Osteocyte (in vitro differentiated cells): ENCODE results near the gene MAP3K15. TPM values are rescaled to one million over a fixed set of nuclear protein-coding genes. Genes with fewer than 3 reads are reported as not detected.

Experiments
- DNase-seq: peaks from one replicate; pipeline ENCODE4 v3.0.0; 2021; ENCODE audit warnings: mixed read lengths; ENCODE audit not compliant: unreplicated experiment; ENCODE audit errors: extremely low spot score
- H3K27ac Mint-ChIP-seq: one replicate; pipeline ENCODE4 v1.8.0; 2021; ENCODE audit warnings: mild to moderate bottlenecking, mixed read lengths; ENCODE audit not compliant: unreplicated experiment
- H3K27me3 Mint-ChIP-seq: one replicate; pipeline ENCODE4 v1.8.0; 2021; ENCODE audit warnings: mixed read lengths; ENCODE audit not compliant: unreplicated experiment
- H3K36me3 Mint-ChIP-seq: one replicate; pipeline ENCODE4 v1.8.0; 2021; ENCODE audit warnings: mixed read lengths; ENCODE audit not compliant: unreplicated experiment
- H3K4me1 Mint-ChIP-seq: one replicate; pipeline ENCODE4 v1.8.0; 2021; ENCODE audit warnings: mixed read lengths; ENCODE audit not compliant: unreplicated experiment
- H3K4me3 Mint-ChIP-seq: one replicate; pipeline ENCODE4 v1.8.0; 2021; ENCODE audit warnings: mild to moderate bottlenecking, moderate library complexity, mixed read lengths; ENCODE audit not compliant: unreplicated experiment
- H3K9me3 Mint-ChIP-seq: one replicate; pipeline ENCODE4 v1.8.0; 2021; ENCODE audit warnings: mixed read lengths; ENCODE audit not compliant: unreplicated experiment
- CTCF ChIP-seq: fragments of 200-600 bp; sonication (generic); IDR thresholded peaks from 2 replicates; pipeline ENCODE4 v1.5.0; 2021; ENCODE audit warnings: antibody characterized with exemption, mild to moderate bottlenecking, moderate library complexity
- total RNA-seq: library from RNA; stranded (reverse); gene quantifications from 2 replicates; pipeline ENCODE4 v1.2.1, GENCODE V29; 2021

Gene MAP3K15
- total RNA-seq, 1 donor from 2014 or later, result not detected

- no peaks in the 10 kb centered on the region for H3K9me3 Mint-ChIP-seq
- no peak for TF ChIP-seq CTCF
- no peak overlapping the region for H3K27ac Mint-ChIP-seq
- H3K27me3 Mint-ChIP-seq, result no peaks in the 10 kb centered on the region
- DNase-seq, result no peak
- no peaks in the 10 kb centered on the region for H3K4me1 Mint-ChIP-seq
- peaks cover 17% of the 10 kb centered on the region for H3K36me3 Mint-ChIP-seq
- H3K4me3 Mint-ChIP-seq, result no peak overlapping the region
Observed at GRCh38 chrX:19540076-19540475, 24.8 kb upstream of the MAP3K15 start.

- DNase-seq, result peak; percentile 70
- H3K27me3 Mint-ChIP-seq, result no peaks in the 10 kb centered on the region
- H3K27ac Mint-ChIP-seq, result no peak overlapping the region
- H3K36me3 Mint-ChIP-seq, result peaks cover 17% of the 10 kb centered on the region
- H3K4me3 Mint-ChIP-seq, result no peak overlapping the region
- no peaks in the 10 kb centered on the region for H3K4me1 Mint-ChIP-seq
- H3K9me3 Mint-ChIP-seq, result no peaks in the 10 kb centered on the region
- TF ChIP-seq CTCF, result no peak
Observed at GRCh38 chrX:19539665-19540064, 24.4 kb upstream of the MAP3K15 start.

GRCh38 chrX:19535476-19535875, 20.2 kb upstream of the MAP3K15 start:
- Mint-ChIP-seq H3K4me3 (no peak overlapping the region), H3K27me3 (no peaks in the 10 kb centered on the region), H3K36me3 (peaks cover 10% of the 10 kb centered on the region), H3K27ac (no peak overlapping the region), H3K9me3 (peaks cover under 1% of the 10 kb centered on the region), H3K4me1 (no peaks in the 10 kb centered on the region)
- TF ChIP-seq CTCF, result peak; percentile 44
- peak; percentile 10 for DNase-seq

GRCh38 chrX:19532709-19533108, 17.4 kb upstream of the MAP3K15 start:
- DNase-seq, result peak; percentile 46
- no peak overlapping the region for H3K27ac Mint-ChIP-seq
- no peak for TF ChIP-seq CTCF
- no peaks in the 10 kb centered on the region for H3K4me1 Mint-ChIP-seq
- no peaks in the 10 kb centered on the region for H3K27me3 Mint-ChIP-seq
- peaks cover 6% of the 10 kb centered on the region for H3K36me3 Mint-ChIP-seq
- peaks cover 4% of the 10 kb centered on the region for H3K9me3 Mint-ChIP-seq
- H3K4me3 Mint-ChIP-seq, result no peak overlapping the region

GRCh38 chrX:19517965-19518364, 2.7 kb upstream of the MAP3K15 start:
- H3K4me1 Mint-ChIP-seq, result no peaks in the 10 kb centered on the region
- no peak overlapping the region for H3K27ac Mint-ChIP-seq
- peaks cover 17% of the 10 kb centered on the region for H3K27me3 Mint-ChIP-seq
- TF ChIP-seq CTCF, result no peak
- no peaks in the 10 kb centered on the region for H3K36me3 Mint-ChIP-seq
- DNase-seq, result no peak
- no peak overlapping the region for H3K4me3 Mint-ChIP-seq
- H3K9me3 Mint-ChIP-seq, result peaks cover 13% of the 10 kb centered on the region
